ENCODE results near the gene PUS10. TPM values are rescaled to one million over a fixed set of nuclear protein-coding genes. Genes with fewer than 3 reads are reported as not detected.

PUS10 gene
- total RNA-seq, 1 experiment from 2014 or later: 5.2 TPM

GRCh38 chr2:61018318-61018755 is 282 bp upstream of the PUS10 start:
- Histone ChIP-seq H3K27ac (ENCODE audit: low read length) (peak overlapping the region; percentile 99), H3K36me3 (ENCODE audit: control insufficient read depth, insufficient read depth, low read length) (peaks cover 3% of the 10 kb centered on the region; the same call in 1 of the 2 replicates), H3K4me1 (ENCODE audit: control insufficient read depth, insufficient read depth, low read length) (peaks cover 12% of the 10 kb centered on the region; the same call in 1 of the 2 replicates), H3K27me3 (ENCODE audit: control insufficient read depth, insufficient read depth, low read length) (no peaks in the 10 kb centered on the region), H3K9me3 (ENCODE audit: control insufficient read depth, insufficient read depth, low read depth, low read length) (no peaks in the 10 kb centered on the region), H3K4me3 (ENCODE audit: low read depth in 2 of 2, low read length in 2 of 2) (peak overlapping the region; percentile 94 to 98)
- in situ Hi-C loops (cut with HindIII; ENCODE audit: low pct_unique_long_range_greater_than_20kb, low sequenced_read_pairs) (no loop called here), intact Hi-C loops (cut with micrococcal nuclease; ENCODE audit: unreplicated experiment) (no loop called here)
- no peak for TF ChIP-seq POLR2AphosphoS5 (IDR thresholded peaks at IDR 0.05; ENCODE audit: low read depth, low read length)
- TF ChIP-seq TCF7L2 (IDR thresholded peaks at IDR 0.05; ENCODE audit: low read depth, low read length): no peak
- TF ChIP-seq, protein P1, sequence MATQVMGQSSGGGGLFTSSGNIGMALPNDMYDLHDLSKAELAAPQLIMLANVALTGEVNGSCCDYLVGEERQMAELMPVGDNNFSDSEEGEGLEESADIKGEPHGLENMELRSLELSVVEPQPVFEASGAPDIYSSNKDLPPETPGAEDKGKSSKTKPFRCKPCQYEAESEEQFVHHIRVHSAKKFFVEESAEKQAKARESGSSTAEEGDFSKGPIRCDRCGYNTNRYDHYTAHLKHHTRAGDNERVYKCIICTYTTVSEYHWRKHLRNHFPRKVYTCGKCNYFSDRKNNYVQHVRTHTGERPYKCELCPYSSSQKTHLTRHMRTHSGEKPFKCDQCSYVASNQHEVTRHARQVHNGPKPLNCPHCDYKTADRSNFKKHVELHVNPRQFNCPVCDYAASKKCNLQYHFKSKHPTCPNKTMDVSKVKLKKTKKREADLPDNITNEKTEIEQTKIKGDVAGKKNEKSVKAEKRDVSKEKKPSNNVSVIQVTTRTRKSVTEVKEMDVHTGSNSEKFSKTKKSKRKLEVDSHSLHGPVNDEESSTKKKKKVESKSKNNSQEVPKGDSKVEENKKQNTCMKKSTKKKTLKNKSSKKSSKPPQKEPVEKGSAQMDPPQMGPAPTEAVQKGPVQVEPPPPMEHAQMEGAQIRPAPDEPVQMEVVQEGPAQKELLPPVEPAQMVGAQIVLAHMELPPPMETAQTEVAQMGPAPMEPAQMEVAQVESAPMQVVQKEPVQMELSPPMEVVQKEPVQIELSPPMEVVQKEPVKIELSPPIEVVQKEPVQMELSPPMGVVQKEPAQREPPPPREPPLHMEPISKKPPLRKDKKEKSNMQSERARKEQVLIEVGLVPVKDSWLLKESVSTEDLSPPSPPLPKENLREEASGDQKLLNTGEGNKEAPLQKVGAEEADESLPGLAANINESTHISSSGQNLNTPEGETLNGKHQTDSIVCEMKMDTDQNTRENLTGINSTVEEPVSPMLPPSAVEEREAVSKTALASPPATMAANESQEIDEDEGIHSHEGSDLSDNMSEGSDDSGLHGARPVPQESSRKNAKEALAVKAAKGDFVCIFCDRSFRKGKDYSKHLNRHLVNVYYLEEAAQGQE (IDR thresholded peaks at IDR 0.05; ENCODE audit: insufficient read depth in 1 of 2, low read depth in 2 of 2, low read length in 1 of 2): no peak
- TF ChIP-seq, protein P2, sequence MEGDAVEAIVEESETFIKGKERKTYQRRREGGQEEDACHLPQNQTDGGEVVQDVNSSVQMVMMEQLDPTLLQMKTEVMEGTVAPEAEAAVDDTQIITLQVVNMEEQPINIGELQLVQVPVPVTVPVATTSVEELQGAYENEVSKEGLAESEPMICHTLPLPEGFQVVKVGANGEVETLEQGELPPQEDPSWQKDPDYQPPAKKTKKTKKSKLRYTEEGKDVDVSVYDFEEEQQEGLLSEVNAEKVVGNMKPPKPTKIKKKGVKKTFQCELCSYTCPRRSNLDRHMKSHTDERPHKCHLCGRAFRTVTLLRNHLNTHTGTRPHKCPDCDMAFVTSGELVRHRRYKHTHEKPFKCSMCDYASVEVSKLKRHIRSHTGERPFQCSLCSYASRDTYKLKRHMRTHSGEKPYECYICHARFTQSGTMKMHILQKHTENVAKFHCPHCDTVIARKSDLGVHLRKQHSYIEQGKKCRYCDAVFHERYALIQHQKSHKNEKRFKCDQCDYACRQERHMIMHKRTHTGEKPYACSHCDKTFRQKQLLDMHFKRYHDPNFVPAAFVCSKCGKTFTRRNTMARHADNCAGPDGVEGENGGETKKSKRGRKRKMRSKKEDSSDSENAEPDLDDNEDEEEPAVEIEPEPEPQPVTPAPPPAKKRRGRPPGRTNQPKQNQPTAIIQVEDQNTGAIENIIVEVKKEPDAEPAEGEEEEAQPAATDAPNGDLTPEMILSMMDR (IDR thresholded peaks at IDR 0.05): no peak
- TF ChIP-seq SIN3A (IDR thresholded peaks at IDR 0.05; ENCODE audit: borderline replicate concordance, insufficient read depth, low read depth, low read length): no peak
- ChIA-PET CTCF (no interaction called here), POLR2A (no interaction called here)
- DNase-seq (ENCODE audit: low read depth, low spot score) (no peak), ATAC-seq (no peak; the same call in none of the 2 replicates)
- BruUV-seq (replicated peaks): TSS peak; percentile 74

- Histone ChIP-seq H3K27me3 (ENCODE audit: control insufficient read depth, insufficient read depth, low read length) (no peaks in the 10 kb centered on the region), H3K4me1 (ENCODE audit: control insufficient read depth, insufficient read depth, low read length) (peaks cover 12% of the 10 kb centered on the region; the same call in 1 of the 2 replicates), H3K4me3 (ENCODE audit: low read depth in 2 of 2, low read length in 2 of 2) (peak overlapping the region; percentile 94 to 98), H3K27ac (ENCODE audit: low read length) (peak overlapping the region; percentile 99), H3K36me3 (ENCODE audit: control insufficient read depth, insufficient read depth, low read length) (peaks cover 3% of the 10 kb centered on the region; the same call in 1 of the 2 replicates), H3K9me3 (ENCODE audit: control insufficient read depth, insufficient read depth, low read depth, low read length) (no peaks in the 10 kb centered on the region)
- BruUV-seq (replicated peaks): no TSS peak
- CTCF ChIA-PET: no interaction called here
- in situ Hi-C loops (cut with HindIII; ENCODE audit: low pct_unique_long_range_greater_than_20kb, low sequenced_read_pairs) (no loop called here), intact Hi-C loops (cut with micrococcal nuclease; ENCODE audit: unreplicated experiment) (no loop called here)
- no peak for TF ChIP-seq SIN3A (IDR thresholded peaks at IDR 0.05; ENCODE audit: borderline replicate concordance, insufficient read depth, low read depth, low read length)
- TF ChIP-seq POLR2AphosphoS5 (IDR thresholded peaks at IDR 0.05; ENCODE audit: low read depth, low read length): peak; percentile 16; the same call in 1 of the 2 replicates
- POLR2A ChIA-PET: no interaction called here
- ATAC-seq (peak; percentile 88), DNase-seq (ENCODE audit: low read depth, low spot score) (peak; percentile 78)
Measured at GRCh38 chr2:61017003-61017555, 976 bp downstream of the PUS10 start.

GRCh38 chr2:61016392-61017002 is 1.6 kb downstream of the PUS10 start:
- Histone ChIP-seq H3K4me1 (ENCODE audit: control insufficient read depth, insufficient read depth, low read length) (peaks cover 12% of the 10 kb centered on the region; the same call in 1 of the 2 replicates), H3K27me3 (ENCODE audit: control insufficient read depth, insufficient read depth, low read length) (no peaks in the 10 kb centered on the region), H3K9me3 (ENCODE audit: control insufficient read depth, insufficient read depth, low read depth, low read length) (no peaks in the 10 kb centered on the region), H3K27ac (ENCODE audit: low read length) (peak overlapping the region; percentile 99), H3K4me3 (ENCODE audit: low read depth in 2 of 2, low read length in 2 of 2) (peak overlapping the region; percentile 94 to 98), H3K36me3 (ENCODE audit: control insufficient read depth, insufficient read depth, low read length) (peaks cover 3% of the 10 kb centered on the region; the same call in 1 of the 2 replicates)
- in situ Hi-C loops (cut with HindIII; ENCODE audit: low pct_unique_long_range_greater_than_20kb, low sequenced_read_pairs) (no loop called here), intact Hi-C loops (cut with micrococcal nuclease; ENCODE audit: unreplicated experiment) (no loop called here)
- ATAC-seq: no peak; the same call in 1 of the 2 replicates
- TSS peak; percentile 92 for BruUV-seq (replicated peaks)
- ChIA-PET CTCF (no interaction called here), POLR2A (no interaction called here)
- DNase-seq (ENCODE audit: low read depth, low spot score): no peak
- no peak for TF ChIP-seq POLR2AphosphoS5 (IDR thresholded peaks at IDR 0.05; ENCODE audit: low read depth, low read length)
- peak; percentile 94 for TF ChIP-seq TCF7L2 (IDR thresholded peaks at IDR 0.05; ENCODE audit: low read depth, low read length)
- TF ChIP-seq SIN3A (IDR thresholded peaks at IDR 0.05; ENCODE audit: borderline replicate concordance, insufficient read depth, low read depth, low read length): no peak
